Liver (tissue), 9 donors: Measurements from ENCODE around the gene CDC42EP3. TPM values are rescaled to one million over a fixed set of nuclear protein-coding genes. Genes with fewer than 3 reads are reported as not detected.

Experiments used
- DNase-seq: peaks from one replicate; pipeline ENCODE4 v3.0.0-alpha.2; 2017; ENCODE audit warnings: low spot score
- H3K27ac ChIP-seq, 2 donors: one replicate each; pipeline ENCODE4 v1.7.0; 2013; ENCODE audit warnings: inconsistent platforms in 2 of 2, low read length in 2 of 2, control low read depth in 1 of 2, low read depth in 1 of 2, mild to moderate bottlenecking in 1 of 2
- H3K27me3 ChIP-seq, 4 donors: one replicate each; pipeline versions ENCODE4 v1.6.1 to v1.7.0; 2013; ENCODE audit warnings: low read length in 3 of 4, inconsistent platforms in 1 of 4, mild to moderate bottlenecking in 1 of 4, moderate library complexity in 1 of 4; ENCODE audit not compliant: control insufficient read depth in 4 of 4, insufficient read depth in 4 of 4
- H3K36me3 ChIP-seq, 4 donors: one replicate each; pipeline versions ENCODE4 v1.6.1 to v1.7.0; 2013; ENCODE audit warnings: low read length in 3 of 4, mild to moderate bottlenecking in 3 of 4, low read depth in 1 of 4, moderate library complexity in 1 of 4; ENCODE audit not compliant: control insufficient read depth in 4 of 4, insufficient read depth in 3 of 4
- H3K4me1 ChIP-seq, 4 donors: one replicate each; pipeline versions ENCODE4 v1.6.1 to v1.7.0; 2013; ENCODE audit warnings: low read length in 3 of 4, mild to moderate bottlenecking in 3 of 4, moderate library complexity in 1 of 4; ENCODE audit not compliant: control insufficient read depth in 4 of 4, insufficient read depth in 4 of 4
- H3K4me3 ChIP-seq, 3 donors: one replicate each; pipeline versions ENCODE4 v1.6.1 to v1.7.0; 2013; ENCODE audit warnings: low read length in 3 of 3, control low read depth in 1 of 3, low read depth in 1 of 3, mild to moderate bottlenecking in 1 of 3
- H3K9ac ChIP-seq, 2 donors: one replicate each; pipeline ENCODE4 v1.7.0; 2013; ENCODE audit warnings: low read length in 2 of 2, mild to moderate bottlenecking in 2 of 2, moderate library complexity in 2 of 2, control low read depth in 1 of 2, low read depth in 1 of 2
- H3K9me3 ChIP-seq, 4 donors: one replicate each; pipeline versions ENCODE4 v1.6.1 to v1.7.0; 2013; ENCODE audit warnings: low read length in 3 of 4; ENCODE audit not compliant: control insufficient read depth in 4 of 4
- FOXA1 ChIP-seq: IDR thresholded peaks from 2 replicates; pipeline ENCODE4 v1.6.1; 2016; ENCODE audit warnings: antibody characterized with exemption
- FOXA2 ChIP-seq: IDR thresholded peaks from 2 replicates; pipeline ENCODE4 v1.6.1; 2016; ENCODE audit warnings: antibody characterized with exemption
- GABPA ChIP-seq, 2 donors: IDR thresholded peaks in 1 of 2; conservative IDR thresholded peaks in 1 of 2; 2 replicates each; pipeline ENCODE4 v1.6.1; 2016; ENCODE audit warnings: antibody characterized with exemption in 2 of 2, mild to moderate bottlenecking in 1 of 2, moderate library complexity in 1 of 2
- HNF4A ChIP-seq, 2 donors: conservative IDR thresholded peaks; 2 replicates each; pipeline ENCODE4 v1.6.1; 2016; ENCODE audit warnings: antibody characterized with exemption in 2 of 2, mild to moderate bottlenecking in 2 of 2
- HNF4G ChIP-seq: IDR thresholded peaks from 2 replicates; pipeline ENCODE4 v1.6.1; 2016; ENCODE audit warnings: antibody characterized with exemption
- MAX ChIP-seq: IDR thresholded peaks from 2 replicates; pipeline ENCODE4 v1.6.1; 2016; ENCODE audit warnings: antibody characterized with exemption
- NR2F2 ChIP-seq: IDR thresholded peaks from 2 replicates; pipeline ENCODE4 v1.6.1; 2016; ENCODE audit warnings: antibody characterized with exemption
- RAD21 ChIP-seq, 2 donors: IDR thresholded peaks; 2 replicates each; pipeline ENCODE4 v1.6.1; 2016; ENCODE audit warnings: antibody characterized with exemption in 2 of 2, mild to moderate bottlenecking in 2 of 2
- RXRA ChIP-seq, 2 donors: IDR thresholded peaks; 2 replicates each; pipeline ENCODE4 v1.6.1; 2017 to 2018; ENCODE audit warnings: antibody characterized with exemption in 2 of 2, mild to moderate bottlenecking in 1 of 2
- SP1 ChIP-seq: IDR thresholded peaks from 2 replicates; pipeline ENCODE4 v1.6.1; 2018; ENCODE audit warnings: antibody characterized with exemption, mild to moderate bottlenecking
- TAF1 ChIP-seq: conservative IDR thresholded peaks from 2 replicates; pipeline ENCODE4 v1.6.1; 2016; ENCODE audit warnings: antibody characterized with exemption, mild to moderate bottlenecking
- YY1 ChIP-seq: IDR thresholded peaks from 2 replicates; pipeline ENCODE4 v1.6.1; 2016; ENCODE audit warnings: antibody characterized with exemption, mild to moderate bottlenecking
- WGBS: extraction: QIAGEN DNeasy Blood & Tissue Kit; methylation state at CpG from one replicate; pipeline ENCODE4 v1.1.7; 2013; 5-methylcytosine and 5-hydroxymethylcytosine counted together
- polyA plus RNA-seq, 2 donors: library from polyadenylated mRNA; stranded (reverse) in 1 of 2; unstranded in 1 of 2; fragments of 200-250 nt in 1 of 2; fragments of >200 nt in 1 of 2; fragmentation: Nextera tagmentation in 1 of 2; extraction: Ambion mirVana in 1 of 2; gene quantifications; one replicate each; pipeline versions ENCODE4 v1.2.1 to v1.2.3, GENCODE V29; 2013 to 2015
- total RNA-seq, 2 donors: library from RNA; depleted of rRNA; stranded (reverse); fragments of >200 nt; gene quantifications; one replicate each; pipeline ENCODE4 v1.2.3, GENCODE V29; 2014
- TF ChIP-seq, protein P1 (sequence below): fragments of 150-350 bp; IDR thresholded peaks from 2 replicates; pipeline ENCODE4 v1.5.1; 2017; ENCODE audit warnings: improper control_type of control experiment, low read depth, low read length; ENCODE audit not compliant: missing input control
- TF ChIP-seq, protein P2 (sequence below): IDR thresholded peaks from 2 replicates; pipeline ENCODE4 v1.6.1; 2016; ENCODE audit warnings: antibody characterized with exemption, mild to moderate bottlenecking
- TF ChIP-seq, protein P3 (sequence below): IDR thresholded peaks from 2 replicates; pipeline ENCODE4 v1.6.1; 2016; ENCODE audit warnings: antibody characterized with exemption
- TF ChIP-seq, protein P4 (sequence below): IDR thresholded peaks from 2 replicates; pipeline ENCODE4 v1.6.1; 2016; ENCODE audit warnings: antibody characterized with exemption
- donor health status: healthy.
- donor health status: healthy.
- donor health status: healthy.
- donor health status: healthy.
- donor health status: healthy.

CDC42EP3 gene
- total and polyA plus RNA-seq, 4 donors, result 2.5 to 4.1 (median 3.3) TPM

DNA sequence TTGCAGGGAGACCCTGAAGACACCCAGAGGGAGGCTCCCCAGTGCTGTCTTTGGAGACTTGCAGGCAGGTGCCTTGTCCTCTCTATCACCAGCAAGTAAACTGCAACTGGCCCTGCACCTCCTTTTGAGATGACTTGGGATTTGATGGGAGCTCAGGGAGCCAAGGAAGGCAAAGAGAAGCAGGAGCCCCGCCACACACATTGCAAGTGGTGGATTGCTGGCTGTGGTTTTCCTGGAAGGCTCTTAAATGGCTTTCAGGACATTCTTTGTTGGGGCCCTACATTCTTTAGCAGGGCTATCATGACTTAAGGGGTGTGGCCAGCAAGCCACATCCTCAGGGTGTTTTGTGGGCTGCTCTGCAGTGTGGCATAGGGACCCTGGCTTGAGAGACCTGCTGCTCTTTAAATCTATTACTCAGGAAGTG is 39.9 kb upstream of the CDC42EP3 start:
- H3K9me3 ChIP-seq, result peaks cover 0 to 8% (median 0%) of the 10 kb centered on the region in 4 donors
- no peaks in the 10 kb centered on the region for H3K36me3 ChIP-seq
- H3K9ac ChIP-seq, result no peak overlapping the region
- DNase-seq, result no peak
- WGBS, result 76% methylated on average over 1 of the region's 1 CpG
- no peak for TF ChIP-seq SP1
- no peak for TF ChIP-seq HNF4A (conservative IDR thresholded peaks at IDR 0.05)
- no peak for TF ChIP-seq TAF1
- TF ChIP-seq FOXA2, result no peak
- no peak for TF ChIP-seq YY1
- TF ChIP-seq, protein P1, sequence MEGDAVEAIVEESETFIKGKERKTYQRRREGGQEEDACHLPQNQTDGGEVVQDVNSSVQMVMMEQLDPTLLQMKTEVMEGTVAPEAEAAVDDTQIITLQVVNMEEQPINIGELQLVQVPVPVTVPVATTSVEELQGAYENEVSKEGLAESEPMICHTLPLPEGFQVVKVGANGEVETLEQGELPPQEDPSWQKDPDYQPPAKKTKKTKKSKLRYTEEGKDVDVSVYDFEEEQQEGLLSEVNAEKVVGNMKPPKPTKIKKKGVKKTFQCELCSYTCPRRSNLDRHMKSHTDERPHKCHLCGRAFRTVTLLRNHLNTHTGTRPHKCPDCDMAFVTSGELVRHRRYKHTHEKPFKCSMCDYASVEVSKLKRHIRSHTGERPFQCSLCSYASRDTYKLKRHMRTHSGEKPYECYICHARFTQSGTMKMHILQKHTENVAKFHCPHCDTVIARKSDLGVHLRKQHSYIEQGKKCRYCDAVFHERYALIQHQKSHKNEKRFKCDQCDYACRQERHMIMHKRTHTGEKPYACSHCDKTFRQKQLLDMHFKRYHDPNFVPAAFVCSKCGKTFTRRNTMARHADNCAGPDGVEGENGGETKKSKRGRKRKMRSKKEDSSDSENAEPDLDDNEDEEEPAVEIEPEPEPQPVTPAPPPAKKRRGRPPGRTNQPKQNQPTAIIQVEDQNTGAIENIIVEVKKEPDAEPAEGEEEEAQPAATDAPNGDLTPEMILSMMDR, result no peak
- TF ChIP-seq GABPA (IDR thresholded peaks at IDR 0.05 in 1 of 2, conservative IDR thresholded peaks at IDR 0.05 in 1 of 2), result no peak
- TF ChIP-seq, protein P2, sequence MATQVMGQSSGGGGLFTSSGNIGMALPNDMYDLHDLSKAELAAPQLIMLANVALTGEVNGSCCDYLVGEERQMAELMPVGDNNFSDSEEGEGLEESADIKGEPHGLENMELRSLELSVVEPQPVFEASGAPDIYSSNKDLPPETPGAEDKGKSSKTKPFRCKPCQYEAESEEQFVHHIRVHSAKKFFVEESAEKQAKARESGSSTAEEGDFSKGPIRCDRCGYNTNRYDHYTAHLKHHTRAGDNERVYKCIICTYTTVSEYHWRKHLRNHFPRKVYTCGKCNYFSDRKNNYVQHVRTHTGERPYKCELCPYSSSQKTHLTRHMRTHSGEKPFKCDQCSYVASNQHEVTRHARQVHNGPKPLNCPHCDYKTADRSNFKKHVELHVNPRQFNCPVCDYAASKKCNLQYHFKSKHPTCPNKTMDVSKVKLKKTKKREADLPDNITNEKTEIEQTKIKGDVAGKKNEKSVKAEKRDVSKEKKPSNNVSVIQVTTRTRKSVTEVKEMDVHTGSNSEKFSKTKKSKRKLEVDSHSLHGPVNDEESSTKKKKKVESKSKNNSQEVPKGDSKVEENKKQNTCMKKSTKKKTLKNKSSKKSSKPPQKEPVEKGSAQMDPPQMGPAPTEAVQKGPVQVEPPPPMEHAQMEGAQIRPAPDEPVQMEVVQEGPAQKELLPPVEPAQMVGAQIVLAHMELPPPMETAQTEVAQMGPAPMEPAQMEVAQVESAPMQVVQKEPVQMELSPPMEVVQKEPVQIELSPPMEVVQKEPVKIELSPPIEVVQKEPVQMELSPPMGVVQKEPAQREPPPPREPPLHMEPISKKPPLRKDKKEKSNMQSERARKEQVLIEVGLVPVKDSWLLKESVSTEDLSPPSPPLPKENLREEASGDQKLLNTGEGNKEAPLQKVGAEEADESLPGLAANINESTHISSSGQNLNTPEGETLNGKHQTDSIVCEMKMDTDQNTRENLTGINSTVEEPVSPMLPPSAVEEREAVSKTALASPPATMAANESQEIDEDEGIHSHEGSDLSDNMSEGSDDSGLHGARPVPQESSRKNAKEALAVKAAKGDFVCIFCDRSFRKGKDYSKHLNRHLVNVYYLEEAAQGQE, result no peak
- no peak for TF ChIP-seq RXRA (IDR thresholded peaks at IDR 0.05)
- no peak for TF ChIP-seq HNF4G
- TF ChIP-seq, protein P3, sequence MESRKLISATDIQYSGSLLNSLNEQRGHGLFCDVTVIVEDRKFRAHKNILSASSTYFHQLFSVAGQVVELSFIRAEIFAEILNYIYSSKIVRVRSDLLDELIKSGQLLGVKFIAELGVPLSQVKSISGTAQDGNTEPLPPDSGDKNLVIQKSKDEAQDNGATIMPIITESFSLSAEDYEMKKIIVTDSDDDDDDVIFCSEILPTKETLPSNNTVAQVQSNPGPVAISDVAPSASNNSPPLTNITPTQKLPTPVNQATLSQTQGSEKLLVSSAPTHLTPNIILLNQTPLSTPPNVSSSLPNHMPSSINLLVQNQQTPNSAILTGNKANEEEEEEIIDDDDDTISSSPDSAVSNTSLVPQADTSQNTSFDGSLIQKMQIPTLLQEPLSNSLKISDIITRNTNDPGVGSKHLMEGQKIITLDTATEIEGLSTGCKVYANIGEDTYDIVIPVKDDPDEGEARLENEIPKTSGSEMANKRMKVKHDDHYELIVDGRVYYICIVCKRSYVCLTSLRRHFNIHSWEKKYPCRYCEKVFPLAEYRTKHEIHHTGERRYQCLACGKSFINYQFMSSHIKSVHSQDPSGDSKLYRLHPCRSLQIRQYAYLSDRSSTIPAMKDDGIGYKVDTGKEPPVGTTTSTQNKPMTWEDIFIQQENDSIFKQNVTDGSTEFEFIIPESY, result no peak
- no peak overlapping the region for H3K27ac ChIP-seq
- no peak overlapping the region for H3K4me3 ChIP-seq
- no peaks in the 10 kb centered on the region for H3K4me1 ChIP-seq
- no peaks in the 10 kb centered on the region for H3K27me3 ChIP-seq

DNA sequence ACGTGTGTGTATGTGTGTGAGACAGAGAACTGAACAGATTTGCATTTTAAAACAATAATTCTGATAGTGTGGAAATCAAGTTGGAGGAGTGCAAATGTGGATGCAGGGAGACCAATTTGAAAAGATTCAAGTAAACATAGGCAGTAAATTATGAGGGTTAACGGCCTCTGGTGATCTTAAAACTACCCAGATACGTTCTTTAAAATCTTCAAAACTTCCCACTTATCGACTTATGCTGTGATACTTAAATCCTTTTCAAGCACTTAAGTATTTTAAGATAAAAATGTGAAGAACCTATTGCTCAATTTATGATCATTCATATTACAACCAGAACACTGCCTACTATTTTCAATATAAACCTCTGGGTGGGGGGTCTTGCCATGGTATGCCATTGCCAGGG is 37.7 kb upstream of the CDC42EP3 start:
- Histone ChIP-seq H3K9ac (no peak overlapping the region), H3K36me3 (no peaks in the 10 kb centered on the region), H3K4me1 (no peaks in the 10 kb centered on the region), H3K9me3 (no peaks in the 10 kb centered on the region), H3K27me3 (no peaks in the 10 kb centered on the region), H3K4me3 (no peak overlapping the region), H3K27ac (no peak overlapping the region)
- DNase-seq, result no peak
- TF ChIP-seq FOXA1 (no peak), YY1 (no peak), GABPA (IDR thresholded peaks at IDR 0.05 in 1 of 2, conservative IDR thresholded peaks at IDR 0.05 in 1 of 2) (no peak), HNF4G (no peak), HNF4A (conservative IDR thresholded peaks at IDR 0.05) (no peak), NR2F2 (no peak), TAF1 (no peak), RAD21 (IDR thresholded peaks at IDR 0.05) (no peak), MAX (no peak)
- TF ChIP-seq, protein P3, result no peak
- TF ChIP-seq, protein P4, sequence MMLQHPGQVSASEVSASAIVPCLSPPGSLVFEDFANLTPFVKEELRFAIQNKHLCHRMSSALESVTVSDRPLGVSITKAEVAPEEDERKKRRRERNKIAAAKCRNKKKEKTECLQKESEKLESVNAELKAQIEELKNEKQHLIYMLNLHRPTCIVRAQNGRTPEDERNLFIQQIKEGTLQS, result no peak
- TF ChIP-seq, protein P2, result no peak
- 75% methylated on average over 4 of the region's 4 CpGs for WGBS
